ENCODE results near the gene PTH2. TPM values are rescaled to one million over a fixed set of nuclear protein-coding genes. Genes with fewer than 3 reads are reported as not detected.

The PTH2 gene
- total RNA-seq, 4 donors from 2014 or later: not detected

GRCh38 chr19:49453757-49454240 lies 30.6 kb upstream of the PTH2 start:
- peaks cover 0 to 71% (median 18%) of the 10 kb centered on the region in 4 donors for H3K4me1 ChIP-seq
- no peaks in the 10 kb centered on the region for H3K27me3 ChIP-seq
- no peak for DNase-seq (ENCODE audit: low spot score in 2 of 2)
- TF ChIP-seq CTCF (IDR thresholded peaks at IDR 0.05) (no peak), EP300 (IDR thresholded peaks at IDR 0.05) (no peak), POLR2A (IDR thresholded peaks at IDR 0.05) (no peak)
- no peaks in the 10 kb centered on the region for H3K9me3 ChIP-seq
- H3K27ac ChIP-seq: peak overlapping the region; percentile 90 to 99 (median 94)
- H3K4me3 ChIP-seq: peak overlapping the region; percentile 56 to 92 (median 68)
- peaks cover 0 to 15% (median 5%) of the 10 kb centered on the region in 3 donors for H3K36me3 ChIP-seq
- WGBS, 2 donors: 40 to 48% methylated on average over 10 of the region's 10 CpGs

GRCh38 chr19:49453013-49453756 lies 29.9 kb upstream of the PTH2 start, which contains the start of gene ALDH16A1:
TSS of gene ALDH16A1 (plus strand) at chr19:49453225. CDS start at chr19:49453332, 107 bp downstream.
- Histone ChIP-seq H3K36me3 (peaks cover 0 to 21% (median 5%) of the 10 kb centered on the region in 3 donors), H3K9me3 (no peaks in the 10 kb centered on the region), H3K4me3 (peak within 1 kb of the TSS; percentile 56 to 92 (median 78)), H3K27ac (peak within 1 kb of the TSS; percentile 90 to 99 (median 94)), H3K4me1 (peaks cover 0 to 71% (median 16%) of the 10 kb centered on the region in 4 donors), H3K27me3 (no peaks in the 10 kb centered on the region)
- TF ChIP-seq POLR2A (IDR thresholded peaks at IDR 0.05) (peak; percentile 85 to 96), CTCF (IDR thresholded peaks at IDR 0.05) (peak in 1 of 5 experiments; percentile 17), EP300 (IDR thresholded peaks at IDR 0.05) (peak; percentile 74 to 90)
- DNase-seq (ENCODE audit: low spot score in 2 of 2): peak; percentile 95 to 100
- WGBS, 2 donors: 0% methylated on average over 39 to 60 of the region's 66 CpGs

GRCh38 chr19:49451430-49452181 lies 28.4 kb upstream of the PTH2 start, which contains the start of gene PIH1D1:
TSS of gene PIH1D1 (minus strand) at chr19:49451814. CDS start at chr19:49451574, 240 bp downstream.
- peak in 1 of 2 donors; percentile 94 for TF ChIP-seq EP300 (IDR thresholded peaks at IDR 0.05)
- TF ChIP-seq CTCF (IDR thresholded peaks at IDR 0.05): peak in 3 of 5 experiments; percentile 16 to 35 (median 21)
- TF ChIP-seq POLR2A (IDR thresholded peaks at IDR 0.05): peak in 1 of 2 donors; percentile 54
- H3K27ac ChIP-seq: peak within 1 kb of the TSS; percentile 90 to 99 (median 94)
- peaks cover 0 to 36% (median 5%) of the 10 kb centered on the region in 3 donors for H3K36me3 ChIP-seq
- H3K4me3 ChIP-seq: peak within 1 kb of the TSS; percentile 56 to 92 (median 78)
- no peaks in the 10 kb centered on the region for H3K9me3 ChIP-seq
- peaks cover 0 to 69% (median 13%) of the 10 kb centered on the region in 4 donors for H3K4me1 ChIP-seq
- 1% methylated on average over 42 of the region's 42 CpGs for WGBS, 2 donors
- DNase-seq (ENCODE audit: low spot score in 2 of 2): peak; percentile 96 to 99
- H3K27me3 ChIP-seq: no peaks in the 10 kb centered on the region

- H3K9me3 ChIP-seq: no peaks in the 10 kb centered on the region
- peak overlapping the region in 1 of 4 donors; percentile 90 for H3K27ac ChIP-seq
- 79 to 85% methylated on average over 7 of the region's 7 CpGs for WGBS, 2 donors
- peaks cover 0 to 44% (median 5%) of the 10 kb centered on the region in 3 donors for H3K36me3 ChIP-seq
- TF ChIP-seq CTCF (IDR thresholded peaks at IDR 0.05) (no peak), EP300 (IDR thresholded peaks at IDR 0.05) (no peak), POLR2A (IDR thresholded peaks at IDR 0.05) (no peak)
- H3K4me3 ChIP-seq: peak overlapping the region in 2 of 4 donors; percentile 86 to 92
- DNase-seq (ENCODE audit: low spot score in 2 of 2): no peak
- peaks cover 0 to 57% (median 13%) of the 10 kb centered on the region in 4 donors for H3K4me1 ChIP-seq
- no peaks in the 10 kb centered on the region for H3K27me3 ChIP-seq
Measured at GRCh38 chr19:49450405-49450804, 27.2 kb upstream of the PTH2 start.
